ENCODE measurements around the gene CLEC16A.
A peak's percentile ranks its signal among the peaks of the same experiment; 100 is the strongest.
"Not testable (repeated sequence)": the region's sequence is repeated elsewhere in the genome, so short reads cannot be mapped to it uniquely, and the experiment has no call there.

The CLEC16A gene

DNA sequence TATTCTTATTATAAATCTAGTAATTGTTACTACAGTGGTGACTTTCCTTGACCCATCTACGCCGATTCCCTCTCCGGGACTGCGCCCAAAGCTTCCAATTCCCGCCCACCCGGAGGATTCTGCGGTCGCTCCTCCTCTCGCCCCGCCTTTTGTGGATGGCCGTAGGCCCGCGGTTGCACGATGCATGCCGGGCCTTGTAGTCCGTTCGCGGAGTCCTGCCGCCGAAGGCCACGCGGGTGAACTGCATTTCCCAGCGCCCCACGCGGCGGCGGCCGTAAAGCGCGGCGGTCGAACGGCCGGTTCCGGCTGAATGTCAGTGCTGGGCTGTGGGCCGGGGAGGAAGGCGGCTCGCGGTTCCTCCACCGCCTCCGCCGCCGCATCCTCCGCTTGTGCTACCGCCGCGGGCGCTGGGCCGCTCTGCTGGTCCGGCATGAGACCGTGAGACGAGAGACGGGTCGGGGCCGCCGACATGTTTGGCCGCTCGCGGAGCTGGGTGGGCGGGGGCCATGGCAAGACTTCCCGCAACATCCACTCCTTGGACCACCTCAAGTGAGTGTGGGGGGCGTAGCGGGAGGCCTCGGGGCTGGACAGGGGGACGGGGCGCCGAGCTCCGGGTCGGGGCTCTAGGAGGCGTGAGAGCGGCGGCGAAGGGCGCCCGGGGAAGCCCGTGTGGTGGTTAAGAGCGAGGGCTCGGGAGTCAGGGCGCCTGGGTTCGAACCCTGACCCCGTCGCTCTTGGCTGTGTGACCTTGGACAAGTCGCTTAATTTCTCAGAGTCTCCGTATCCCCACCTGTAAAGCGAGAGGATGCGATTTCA is at the start of gene CLEC16A:
Gene CLEC16A, plus strand, starts transcription at position 316 of the 816 bp plus-strand sequence. Its CDS starts 154 bp downstream, at position 470.
- peak; percentile 95 for DNase-seq

GRCh38 chr16:10895053-10895946 is 49.1 kb upstream of the CLEC16A start:
- no peak for DNase-seq

DNA sequence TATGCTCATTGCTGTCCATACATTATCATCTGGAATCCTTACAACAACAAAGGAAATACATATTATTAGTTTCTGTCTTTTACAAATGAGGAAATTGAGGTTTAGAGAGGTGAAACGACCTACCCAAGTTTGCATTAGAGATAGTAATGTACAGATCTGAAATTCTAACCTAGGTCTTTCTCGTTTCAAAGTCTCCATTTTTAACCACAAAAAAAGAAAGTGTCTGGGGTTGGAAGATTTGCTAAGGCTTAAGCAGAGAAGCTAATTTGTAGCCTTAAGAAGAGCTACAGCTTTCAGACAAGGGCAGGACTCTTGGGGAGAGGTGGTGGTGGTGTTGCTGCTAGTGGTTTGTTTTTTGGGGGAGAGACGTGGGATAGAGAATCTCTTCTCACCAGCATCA is 48.2 kb upstream of the CLEC16A start:
- DNase-seq: no peak

GRCh38 chr16:10896723-10897122 is 47.6 kb upstream of the CLEC16A start:
- DNase-seq: no peak

DNA sequence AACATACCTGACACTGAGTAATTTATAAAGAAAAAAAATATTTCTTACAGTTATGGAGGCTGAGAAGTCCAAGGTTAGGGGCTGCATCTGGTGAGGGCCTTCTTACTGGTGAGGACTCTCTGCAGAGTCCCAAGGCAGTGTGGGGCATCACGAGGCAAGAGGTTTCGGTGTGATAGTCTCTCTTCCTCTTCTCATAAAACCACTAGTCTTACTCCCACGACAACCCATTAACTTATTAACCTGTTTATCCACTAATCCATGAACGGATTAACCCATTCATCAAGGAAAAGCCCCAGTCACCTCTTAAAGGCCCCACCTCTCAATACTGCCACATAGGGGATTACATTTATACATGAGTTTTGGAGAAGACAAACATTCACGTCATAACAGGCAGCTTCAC is 47.2 kb upstream of the CLEC16A start:
- DNase-seq: no peak

DNA sequence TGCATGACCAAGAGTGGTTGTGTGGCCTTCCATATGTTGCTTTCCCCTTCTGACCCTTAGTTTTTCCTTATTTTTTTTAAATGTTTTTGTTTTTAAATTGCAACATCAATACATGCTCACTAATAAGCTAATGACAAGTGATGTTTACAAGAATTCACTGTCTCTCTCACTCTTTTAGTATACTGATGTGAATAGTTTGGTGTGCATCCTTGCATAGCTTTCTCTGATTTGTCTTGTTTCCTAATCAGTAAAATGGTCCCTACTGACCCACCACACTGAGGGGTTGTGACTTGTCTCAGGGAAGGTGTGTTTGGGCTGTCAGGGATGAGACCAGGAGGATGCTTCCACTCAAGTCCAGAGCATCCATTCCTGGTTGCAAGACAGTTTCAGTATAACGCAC is 41.4 kb upstream of the CLEC16A start:
- DNase-seq: no peak

DNA sequence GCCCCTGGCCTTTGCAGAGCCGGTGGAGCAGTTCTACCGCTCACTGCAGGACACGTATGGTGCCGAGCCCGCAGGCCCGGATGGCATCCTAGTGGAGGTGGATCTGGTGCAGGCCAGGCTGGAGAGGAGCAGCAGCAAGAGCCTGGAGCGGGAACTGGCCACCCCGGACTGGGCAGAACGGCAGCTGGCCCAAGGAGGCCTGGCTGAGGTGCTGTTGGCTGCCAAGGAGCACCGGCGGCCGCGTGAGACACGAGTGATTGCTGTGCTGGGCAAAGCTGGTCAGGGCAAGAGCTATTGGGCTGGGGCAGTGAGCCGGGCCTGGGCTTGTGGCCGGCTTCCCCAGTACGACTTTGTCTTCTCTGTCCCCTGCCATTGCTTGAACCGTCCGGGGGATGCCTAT is 37.9 kb upstream of the CLEC16A start:
- DNase-seq: no peak

- DNase-seq: no peak
Observed at GRCh38 chr16:10906914-10907756, 37.2 kb upstream of the CLEC16A start.

DNA sequence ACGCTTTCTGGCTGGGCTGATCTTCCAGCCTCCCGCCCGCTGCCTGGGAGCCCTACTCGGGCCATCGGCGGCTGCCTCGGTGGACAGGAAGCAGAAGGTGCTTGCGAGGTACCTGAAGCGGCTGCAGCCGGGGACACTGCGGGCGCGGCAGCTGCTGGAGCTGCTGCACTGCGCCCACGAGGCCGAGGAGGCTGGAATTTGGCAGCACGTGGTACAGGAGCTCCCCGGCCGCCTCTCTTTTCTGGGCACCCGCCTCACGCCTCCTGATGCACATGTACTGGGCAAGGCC is 36.7 kb upstream of the CLEC16A start:
- DNase-seq: no peak

- DNase-seq: no peak
Observed at GRCh38 chr16:10911267-10911666, 33.1 kb upstream of the CLEC16A start.

DNA sequence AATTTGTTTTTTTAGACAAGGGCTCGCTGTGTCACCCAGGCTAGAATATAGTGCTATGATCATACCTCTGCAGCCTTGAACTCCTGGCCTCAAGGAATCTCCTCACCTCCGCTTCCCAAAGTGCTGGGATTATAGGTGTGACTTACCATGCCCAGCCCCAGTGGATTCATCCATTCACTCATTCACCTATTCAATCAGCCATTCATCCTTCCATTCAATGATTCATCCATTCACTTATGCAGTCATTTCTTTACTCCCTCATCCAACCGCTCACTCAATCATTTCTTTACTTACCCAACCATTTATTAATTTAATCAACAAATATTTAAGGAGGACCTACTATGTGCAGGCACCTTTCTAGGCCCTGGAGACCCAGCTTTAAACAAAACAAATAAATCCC is 27.8 kb upstream of the CLEC16A start:
- no peak for DNase-seq

DNA sequence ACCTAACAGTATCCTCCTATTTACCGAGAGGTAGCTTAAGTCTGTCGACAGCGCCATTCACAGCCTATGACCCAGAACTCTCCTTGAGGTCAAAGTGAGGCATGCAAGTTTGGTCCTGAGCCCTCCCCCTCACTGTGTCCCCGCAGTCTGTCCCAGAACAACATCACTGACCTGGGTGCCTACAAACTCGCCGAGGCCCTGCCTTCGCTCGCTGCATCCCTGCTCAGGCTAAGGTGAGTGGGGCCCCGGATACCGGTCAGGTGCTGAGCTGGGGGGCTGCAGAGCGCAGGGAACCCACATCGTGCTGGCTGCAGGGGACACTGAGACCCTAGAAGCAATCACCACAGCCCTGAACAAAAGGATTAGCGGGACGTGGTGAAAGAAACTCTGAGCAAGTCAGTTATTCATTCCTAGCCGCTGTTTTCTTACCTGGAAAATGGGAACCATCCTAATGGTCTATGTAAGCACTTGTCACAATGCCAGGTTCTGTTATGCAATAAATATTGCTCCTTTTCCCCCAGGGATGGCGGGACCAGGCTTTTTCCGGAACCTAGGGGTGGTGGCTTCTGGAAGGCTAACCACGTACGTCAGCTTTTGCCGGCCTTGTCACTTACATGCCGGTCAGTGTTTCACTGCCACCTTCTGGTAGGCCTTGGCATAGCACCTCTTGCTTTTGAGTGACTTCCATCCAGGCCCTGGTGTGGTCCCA is 25.9 kb upstream of the CLEC16A start:
- DNase-seq: peak; percentile 82

DNA sequence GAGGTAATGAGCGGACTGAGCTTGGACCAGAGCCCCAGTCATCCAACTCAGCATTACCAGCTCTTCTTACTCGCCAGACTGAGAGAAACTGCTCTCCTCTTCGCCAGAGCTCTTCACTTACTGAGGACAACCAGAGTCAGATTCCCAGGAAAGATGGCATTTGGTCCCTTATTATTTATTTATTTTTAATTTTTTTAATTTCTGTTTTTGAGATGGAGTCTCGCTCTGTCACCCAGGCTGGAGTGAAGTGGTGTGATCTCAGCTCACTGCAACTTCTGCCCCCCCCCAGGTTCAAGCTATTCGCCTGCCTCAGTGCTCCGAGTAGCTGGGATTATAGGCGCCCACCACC is 25.4 kb upstream of the CLEC16A start:
- DNase-seq: no peak

DNA sequence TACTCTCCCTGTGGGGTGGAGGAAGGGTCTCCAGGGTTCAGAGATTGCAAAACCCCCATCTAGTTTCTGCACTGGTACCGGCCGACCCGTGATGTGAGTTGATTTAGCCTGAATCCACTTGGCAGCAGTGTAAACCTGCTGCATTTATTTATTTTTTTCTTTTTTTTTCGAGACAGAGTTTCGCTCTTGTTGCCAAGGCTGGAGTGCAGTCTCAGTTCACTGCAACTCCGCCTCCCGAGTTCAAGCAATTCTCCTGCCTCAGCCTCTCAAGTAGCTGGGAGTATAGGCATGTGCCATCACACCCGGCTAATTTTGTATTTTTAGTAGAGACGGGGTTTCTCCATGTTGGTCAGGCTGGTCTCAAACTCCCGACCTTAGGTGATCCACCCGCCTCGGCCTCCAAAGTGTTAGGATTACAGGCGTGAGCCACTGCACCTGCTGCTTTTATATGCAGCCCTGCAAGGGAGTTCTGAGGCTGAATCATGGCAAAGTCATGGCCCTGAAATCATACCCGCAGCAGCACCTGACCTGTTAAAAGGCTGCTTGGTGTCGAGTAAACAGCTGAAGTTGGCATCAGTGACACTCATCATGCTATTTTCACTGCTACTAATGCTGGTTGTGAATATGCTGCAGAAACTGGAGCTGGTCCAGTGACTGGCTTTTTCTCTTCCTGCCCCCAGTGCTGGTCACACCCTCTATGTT is 23.5 kb upstream of the CLEC16A start:
- no peak for DNase-seq

GRCh38 chr16:10921536-10922327 is 22.6 kb upstream of the CLEC16A start:
- no peak for DNase-seq

- DNase-seq: no peak
Observed at GRCh38 chr16:10922328-10923145, 21.8 kb upstream of the CLEC16A start.

GRCh38 chr16:10923146-10923649 is 21.2 kb upstream of the CLEC16A start:
- no peak for DNase-seq

GRCh38 chr16:10923650-10924214 is 20.6 kb upstream of the CLEC16A start:
- no peak for DNase-seq

DNA sequence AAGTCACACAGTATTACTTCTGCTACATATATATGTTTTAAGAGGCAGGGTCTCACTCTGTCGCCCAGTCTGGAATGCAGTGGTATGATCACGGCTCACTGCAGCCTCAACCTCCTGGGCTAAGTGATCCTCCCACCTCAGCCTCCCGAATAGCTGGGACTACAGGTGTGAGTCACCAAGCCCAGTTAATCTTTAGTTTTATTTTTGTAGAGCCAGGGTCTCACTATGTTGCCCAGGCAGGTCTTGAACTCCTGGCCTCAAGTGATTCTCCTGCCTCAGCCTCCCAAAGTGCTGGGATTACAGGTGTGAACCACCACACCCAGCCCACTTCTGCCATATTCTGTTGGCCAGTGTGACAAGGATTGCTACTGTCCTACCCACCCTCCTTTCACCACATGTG is 19.1 kb upstream of the CLEC16A start:
- DNase-seq: not testable (repeated sequence)

DNA sequence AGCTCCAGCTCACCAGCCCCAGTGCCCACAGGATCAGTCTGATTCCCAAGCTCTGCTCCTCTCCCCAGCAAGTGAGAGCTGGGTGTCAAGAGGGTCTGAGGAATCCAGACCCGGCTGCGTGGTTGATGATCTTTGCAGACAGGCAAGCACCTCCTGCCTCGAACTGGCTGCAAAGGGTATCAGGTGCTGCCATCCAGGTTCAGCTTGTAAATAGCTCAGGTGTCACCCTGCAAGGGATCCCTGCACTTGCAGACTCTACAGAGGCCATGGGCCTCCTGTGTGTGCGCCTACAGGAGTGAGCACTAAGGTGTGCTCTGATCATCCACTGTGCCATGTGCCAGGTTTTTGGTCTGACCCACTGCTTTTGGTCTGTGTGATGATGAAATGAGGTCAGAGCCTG is 18.3 kb upstream of the CLEC16A start:
- DNase-seq: no peak

Data from CD4-positive, alpha-beta T cell treated with Interleukin-15 for 1 hour (primary cell).